Measurements from ENCODE around the gene SLC7A1. TPM values are rescaled to one million over a fixed set of nuclear protein-coding genes. Genes with fewer than 3 reads are reported as not detected.

Gene SLC7A1
- total and polyA plus RNA-seq, 2 of the 8 experiments (the other 6 are each of a cell fraction or from before 2014, with no cell fraction given): 26.8 to 114 TPM

DNA sequence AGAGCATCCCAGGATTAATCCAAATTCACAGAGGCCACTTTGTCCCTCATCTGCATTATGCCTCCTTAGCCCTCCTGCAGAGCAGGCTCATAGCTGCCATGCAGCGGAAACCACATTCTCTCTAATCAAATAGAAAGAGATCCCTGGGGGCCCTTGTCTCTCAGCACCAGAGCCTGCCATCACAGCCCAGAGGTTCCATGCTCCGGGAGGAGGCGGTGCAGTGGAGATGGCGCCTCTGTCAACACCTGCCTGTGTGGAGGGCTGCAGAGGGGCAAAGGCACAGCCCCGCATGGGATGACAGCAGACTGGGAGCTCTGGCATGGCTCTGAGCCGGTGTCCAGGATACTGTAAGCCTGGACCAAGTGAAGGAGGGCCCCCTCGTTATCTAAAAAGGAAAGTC is 111.3 kb downstream of the SLC7A1 start (continued):
- TF ChIP-seq TAF1 (IDR thresholded peaks at IDR 0.05; ENCODE audit: low read depth, low read length) (no peak), SIN3A (conservative IDR thresholded peaks at IDR 0.05 in 1 of 2, IDR thresholded peaks at IDR 0.05 in 1 of 2; ENCODE audit: low read depth in 1 of 2, low read length in 2 of 2) (no peak)

Measured in H1 (cell line).